Activated naive CD4-positive, alpha-beta T cell treated with anti-CD3 and anti-CD28 coated beads, Interleukin-2, amount 50 U/mL, for 72 hours (primary cell): ENCODE measurements around the gene BACH2. TPM values are rescaled to one million over a fixed set of nuclear protein-coding genes. Genes with fewer than 3 reads are reported as not detected.
"Not testable (repeated sequence)": the region's sequence is repeated elsewhere in the genome, so short reads cannot be mapped to it uniquely, and the experiment has no call there.

Source experiments
- ATAC-seq, 2 donors: fragments of 150-1000 bp; cut with Tn5 transposase; 2 replicates each; pipeline ENCODE4 v1.10.0; 2021; ENCODE audit warnings: mild to moderate bottlenecking in 2 of 2, moderate library complexity in 2 of 2
- DNase-seq, 2 donors: peaks; one replicate each; pipeline ENCODE4 v3.0.0; 2021 to 2022; ENCODE audit warnings: low spot score in 2 of 2
- H3K27ac Mint-ChIP-seq, 2 donors: one replicate each; pipeline ENCODE4 v1.8.0; 2022; ENCODE audit warnings: mild to moderate bottlenecking in 2 of 2, mixed read lengths in 2 of 2
- H3K36me3 Mint-ChIP-seq, 2 donors: one replicate each; pipeline ENCODE4 v1.8.0; 2022; ENCODE audit warnings: mixed read lengths in 2 of 2
- H3K9me3 Mint-ChIP-seq, 2 donors: one replicate each; pipeline ENCODE4 v1.8.0; 2022; ENCODE audit warnings: mixed read lengths in 2 of 2
- total RNA-seq, 2 donors: library from RNA; stranded (reverse); gene quantifications; one replicate each; pipeline ENCODE4 v1.2.3, GENCODE V29; 2022

The BACH2 gene
- total RNA-seq, 2 donors from 2014 or later = 48.7 to 90.8 TPM

GRCh38 chr6:90154755-90155470, 141.7 kb downstream of the BACH2 start:
- DNase-seq (no peak), ATAC-seq (no peak)
- no peaks in the 10 kb centered on the region for H3K9me3 Mint-ChIP-seq
- peak overlapping the region in 1 of 2 donors; percentile 90 for H3K27ac Mint-ChIP-seq
- H3K36me3 Mint-ChIP-seq = peaks cover 0 to 9% of the 10 kb centered on the region in 2 donors

GRCh38 chr6:90151576-90152422, 144.8 kb downstream of the BACH2 start:
- Mint-ChIP-seq H3K27ac (no peak overlapping the region), H3K36me3 (peaks cover 5 to 15% of the 10 kb centered on the region in 2 donors), H3K9me3 (no peaks in the 10 kb centered on the region)
- ATAC-seq = no peak
- DNase-seq = no peak

GRCh38 chr6:90149280-90149679, 147.4 kb downstream of the BACH2 start:
- Mint-ChIP-seq H3K9me3 (no peaks in the 10 kb centered on the region), H3K36me3 (peaks cover 5 to 15% of the 10 kb centered on the region in 2 donors), H3K27ac (peak overlapping the region in 1 of 2 donors; percentile 62)
- DNase-seq (no peak), ATAC-seq (peak; percentile 12 to 52)

- Mint-ChIP-seq H3K36me3 (peaks cover 5 to 15% of the 10 kb centered on the region in 2 donors), H3K9me3 (no peaks in the 10 kb centered on the region), H3K27ac (peak overlapping the region; percentile 38 to 62)
- ATAC-seq = no peak
- DNase-seq = no peak
Observed at GRCh38 chr6:90148867-90149266, 147.8 kb downstream of the BACH2 start.

GRCh38 chr6:90146921-90147649, 149.6 kb downstream of the BACH2 start:
- Mint-ChIP-seq H3K27ac (peak overlapping the region; percentile 35 to 75), H3K9me3 (no peaks in the 10 kb centered on the region)
- no peak for ATAC-seq

GRCh38 chr6:90146024-90146423, 150.6 kb downstream of the BACH2 start:
- H3K36me3 Mint-ChIP-seq = peaks cover 10 to 15% of the 10 kb centered on the region in 2 donors
- H3K27ac Mint-ChIP-seq = peak overlapping the region in 1 of 2 donors; percentile 93

More at GRCh38 chr6:90146921-90147649, 149.6 kb downstream of the BACH2 start:
- no peak for DNase-seq
- H3K36me3 Mint-ChIP-seq = peaks cover 10 to 15% of the 10 kb centered on the region in 2 donors

GRCh38 chr6:90144928-90145555, 151.6 kb downstream of the BACH2 start:
- Mint-ChIP-seq H3K36me3 (peaks cover 7 to 14% of the 10 kb centered on the region in 2 donors), H3K9me3 (no peaks in the 10 kb centered on the region), H3K27ac (peak overlapping the region; percentile 93 to 95)
- DNase-seq (no peak), ATAC-seq (peak; percentile 79 to 86)

More at GRCh38 chr6:90146024-90146423, 150.6 kb downstream of the BACH2 start:
- DNase-seq (no peak), ATAC-seq (no peak)
- no peaks in the 10 kb centered on the region for H3K9me3 Mint-ChIP-seq

- Mint-ChIP-seq H3K27ac (peak overlapping the region; percentile 93 to 95), H3K9me3 (no peaks in the 10 kb centered on the region), H3K36me3 (peaks cover 6 to 16% of the 10 kb centered on the region in 2 donors)
- peak; percentile 58 to 80 for DNase-seq
- ATAC-seq = peak; percentile 75 to 85
Observed at GRCh38 chr6:90144396-90144795, 152.2 kb downstream of the BACH2 start.

- Mint-ChIP-seq H3K27ac (no peak overlapping the region), H3K9me3 (no peaks in the 10 kb centered on the region), H3K36me3 (peaks cover 9 to 16% of the 10 kb centered on the region in 2 donors)
- ATAC-seq (no peak), DNase-seq (no peak)
Observed at GRCh38 chr6:90140683-90141082, 156.0 kb downstream of the BACH2 start.

- DNase-seq (no peak), ATAC-seq (peak in 1 of 2 donors; percentile 42)
- H3K27ac Mint-ChIP-seq = peak overlapping the region in 1 of 2 donors; percentile 0
- H3K36me3 Mint-ChIP-seq = peaks cover 9 to 29% of the 10 kb centered on the region in 2 donors
- H3K9me3 Mint-ChIP-seq = no peaks in the 10 kb centered on the region
Observed at GRCh38 chr6:90139272-90139817, 157.3 kb downstream of the BACH2 start.

- Mint-ChIP-seq H3K36me3 (peaks cover 9 to 29% of the 10 kb centered on the region in 2 donors), H3K9me3 (peaks cover 0 to 4% of the 10 kb centered on the region in 2 donors), H3K27ac (peak overlapping the region in 1 of 2 donors; percentile 39)
- ATAC-seq (peak; percentile 39 to 55), DNase-seq (no peak)
Observed at GRCh38 chr6:90136837-90137568, 159.6 kb downstream of the BACH2 start.

GRCh38 chr6:90136176-90136575, 160.5 kb downstream of the BACH2 start:
- peak overlapping the region; percentile 7 to 26 for H3K27ac Mint-ChIP-seq
- peaks cover 9 to 29% of the 10 kb centered on the region in 2 donors for H3K36me3 Mint-ChIP-seq
- H3K9me3 Mint-ChIP-seq = peaks cover 0 to 4% of the 10 kb centered on the region in 2 donors
- no peak for DNase-seq
- no peak for ATAC-seq

- H3K36me3 Mint-ChIP-seq = peaks cover 9 to 29% of the 10 kb centered on the region in 2 donors
- peak in 1 of 2 donors; percentile 51 for ATAC-seq
- peaks cover 0 to 4% of the 10 kb centered on the region in 2 donors for H3K9me3 Mint-ChIP-seq
- H3K27ac Mint-ChIP-seq = peak overlapping the region; percentile 7 to 26
- DNase-seq = no peak
Observed at GRCh38 chr6:90135667-90136066, 161.0 kb downstream of the BACH2 start.

- H3K36me3 Mint-ChIP-seq = peaks cover 1 to 23% of the 10 kb centered on the region in 2 donors
- DNase-seq, H3K27ac Mint-ChIP-seq, ATAC-seq, H3K9me3 Mint-ChIP-seq: not testable (repeated sequence)
Observed at GRCh38 chr6:90133664-90134063, 163.0 kb downstream of the BACH2 start.
